Activated naive CD4-positive, alpha-beta T cell treated with anti-CD3 and anti-CD28 coated beads, Interleukin-2, amount 50 U/mL, for 24 hours (primary cell): ENCODE data around the gene ASXL2.
"Not testable (repeated sequence)": the region's sequence is repeated elsewhere in the genome, so short reads cannot be mapped to it uniquely, and the experiment has no call there.

ENCODE experiments used
- H3K27ac Mint-ChIP-seq: one replicate; pipeline ENCODE4 v1.8.0; 2021; ENCODE audit warnings: mild to moderate bottlenecking, mixed read lengths
- H3K27me3 Mint-ChIP-seq: one replicate; pipeline ENCODE4 v1.8.0; 2021; ENCODE audit warnings: mixed read lengths
- H3K36me3 Mint-ChIP-seq: one replicate; pipeline ENCODE4 v1.8.0; 2021; ENCODE audit warnings: mixed read lengths
- H3K4me1 Mint-ChIP-seq: one replicate; pipeline ENCODE4 v1.8.0; 2021; ENCODE audit warnings: mixed read lengths
- H3K4me3 Mint-ChIP-seq: one replicate; pipeline ENCODE4 v1.8.0; 2021; ENCODE audit warnings: mild to moderate bottlenecking, mixed read lengths
- H3K9me3 Mint-ChIP-seq: one replicate; pipeline ENCODE4 v1.8.0; 2021; ENCODE audit warnings: mixed read lengths

The ASXL2 gene

GRCh38 chr2:25855065-25855464 lies 23.2 kb downstream of the ASXL2 start:
- Mint-ChIP-seq H3K27me3 (no peaks in the 10 kb centered on the region), H3K4me3 (no peak overlapping the region), H3K4me1 (peaks cover 56% of the 10 kb centered on the region), H3K27ac (no peak overlapping the region), H3K9me3 (no peaks in the 10 kb centered on the region), H3K36me3 (peaks cover 2% of the 10 kb centered on the region)

GRCh38 chr2:25854613-25855012 lies 23.7 kb downstream of the ASXL2 start:
- no peak overlapping the region for H3K27ac Mint-ChIP-seq
- H3K36me3 Mint-ChIP-seq, result peaks cover 2% of the 10 kb centered on the region
- peaks cover 55% of the 10 kb centered on the region for H3K4me1 Mint-ChIP-seq
- H3K27me3 Mint-ChIP-seq, result no peaks in the 10 kb centered on the region
- no peak overlapping the region for H3K4me3 Mint-ChIP-seq
- H3K9me3 Mint-ChIP-seq, result no peaks in the 10 kb centered on the region

GRCh38 chr2:25853038-25853638 lies 25.1 kb downstream of the ASXL2 start:
- H3K27me3 Mint-ChIP-seq, result no peaks in the 10 kb centered on the region
- no peaks in the 10 kb centered on the region for H3K36me3 Mint-ChIP-seq
- peak overlapping the region; percentile 88 for H3K27ac Mint-ChIP-seq
- H3K4me1 Mint-ChIP-seq, result peaks cover 51% of the 10 kb centered on the region
- no peaks in the 10 kb centered on the region for H3K9me3 Mint-ChIP-seq
- H3K4me3 Mint-ChIP-seq, result no peak overlapping the region

- Mint-ChIP-seq H3K9me3 (no peaks in the 10 kb centered on the region), H3K36me3 (peaks cover 3% of the 10 kb centered on the region), H3K4me1 (peaks cover 52% of the 10 kb centered on the region), H3K27me3 (no peaks in the 10 kb centered on the region), H3K4me3 (peak overlapping the region; percentile 80), H3K27ac (peak overlapping the region; percentile 89)
These were observed 26.4 kb downstream of the ASXL2 start for GRCh38 chr2:25851740-25852503.

- H3K9me3 Mint-ChIP-seq, H3K27me3 Mint-ChIP-seq, H3K36me3 Mint-ChIP-seq: not testable (repeated sequence)
- Mint-ChIP-seq H3K27ac (peak overlapping the region; percentile 74), H3K4me3 (peak overlapping the region; percentile 30), H3K4me1 (peaks cover 52% of the 10 kb centered on the region)
These were observed 27.9 kb downstream of the ASXL2 start for GRCh38 chr2:25850400-25850799.

GRCh38 chr2:25849350-25849749 lies 28.9 kb downstream of the ASXL2 start:
- not testable (repeated sequence) for H3K27me3 Mint-ChIP-seq, H3K36me3 Mint-ChIP-seq, H3K9me3 Mint-ChIP-seq, H3K27ac Mint-ChIP-seq, H3K4me3 Mint-ChIP-seq
- H3K4me1 Mint-ChIP-seq, result peaks cover 44% of the 10 kb centered on the region

GRCh38 chr2:25845843-25846505 lies 32.3 kb downstream of the ASXL2 start:
- Mint-ChIP-seq H3K4me1 (peaks cover 17% of the 10 kb centered on the region), H3K9me3 (no peaks in the 10 kb centered on the region), H3K27me3 (no peaks in the 10 kb centered on the region), H3K36me3 (peaks cover 7% of the 10 kb centered on the region), H3K4me3 (no peak overlapping the region), H3K27ac (no peak overlapping the region)

GRCh38 chr2:25844089-25844488 lies 34.2 kb downstream of the ASXL2 start:
- Mint-ChIP-seq H3K4me1 (peaks cover 18% of the 10 kb centered on the region), H3K27ac (no peak overlapping the region)

GRCh38 chr2:25842155-25842554 lies 36.1 kb downstream of the ASXL2 start:
- Mint-ChIP-seq H3K9me3 (no peaks in the 10 kb centered on the region), H3K36me3 (peaks cover 5% of the 10 kb centered on the region), H3K4me3 (no peak overlapping the region), H3K4me1 (peaks cover 26% of the 10 kb centered on the region), H3K27ac (no peak overlapping the region), H3K27me3 (no peaks in the 10 kb centered on the region)

More at GRCh38 chr2:25844089-25844488, 34.2 kb downstream of the ASXL2 start:
- Mint-ChIP-seq H3K4me3 (no peak overlapping the region), H3K9me3 (no peaks in the 10 kb centered on the region), H3K36me3 (peaks cover 7% of the 10 kb centered on the region), H3K27me3 (no peaks in the 10 kb centered on the region)

- Mint-ChIP-seq H3K36me3 (peaks cover 5% of the 10 kb centered on the region), H3K9me3 (no peaks in the 10 kb centered on the region), H3K4me3 (no peak overlapping the region)
These were observed 40.0 kb downstream of the ASXL2 start for GRCh38 chr2:25838152-25838756.

GRCh38 chr2:25835906-25836305 lies 42.4 kb downstream of the ASXL2 start:
- H3K4me1 Mint-ChIP-seq, result peaks cover 60% of the 10 kb centered on the region
- H3K9me3 Mint-ChIP-seq, result peaks cover 7% of the 10 kb centered on the region
- no peaks in the 10 kb centered on the region for H3K27me3 Mint-ChIP-seq

More at GRCh38 chr2:25838152-25838756, 40.0 kb downstream of the ASXL2 start:
- H3K4me1 Mint-ChIP-seq, result peaks cover 41% of the 10 kb centered on the region
- H3K27ac Mint-ChIP-seq, result peak overlapping the region; percentile 65
- no peaks in the 10 kb centered on the region for H3K27me3 Mint-ChIP-seq

GRCh38 chr2:25833566-25833965 lies 44.7 kb downstream of the ASXL2 start:
- no peaks in the 10 kb centered on the region for H3K27me3 Mint-ChIP-seq
- no peak overlapping the region for H3K4me3 Mint-ChIP-seq
- H3K27ac Mint-ChIP-seq, result no peak overlapping the region
- peaks cover 62% of the 10 kb centered on the region for H3K4me1 Mint-ChIP-seq
- peaks cover 28% of the 10 kb centered on the region for H3K36me3 Mint-ChIP-seq
- H3K9me3 Mint-ChIP-seq, result peaks cover 7% of the 10 kb centered on the region

More at GRCh38 chr2:25835906-25836305, 42.4 kb downstream of the ASXL2 start:
- no peak overlapping the region for H3K4me3 Mint-ChIP-seq
- no peak overlapping the region for H3K27ac Mint-ChIP-seq
- peaks cover 18% of the 10 kb centered on the region for H3K36me3 Mint-ChIP-seq

GRCh38 chr2:25832897-25833296 lies 45.4 kb downstream of the ASXL2 start:
- Mint-ChIP-seq H3K4me3 (peak overlapping the region; percentile 34), H3K27ac (peak overlapping the region; percentile 96), H3K9me3 (peaks cover 7% of the 10 kb centered on the region), H3K27me3 (no peaks in the 10 kb centered on the region), H3K4me1 (peaks cover 58% of the 10 kb centered on the region), H3K36me3 (peaks cover 28% of the 10 kb centered on the region)

- peaks cover 7% of the 10 kb centered on the region for H3K9me3 Mint-ChIP-seq
- no peaks in the 10 kb centered on the region for H3K27me3 Mint-ChIP-seq
- H3K4me1 Mint-ChIP-seq, result peaks cover 58% of the 10 kb centered on the region
- peak overlapping the region; percentile 96 for H3K27ac Mint-ChIP-seq
- H3K4me3 Mint-ChIP-seq, result peak overlapping the region; percentile 66
- H3K36me3 Mint-ChIP-seq, result peaks cover 28% of the 10 kb centered on the region
These were observed 46.4 kb downstream of the ASXL2 start for GRCh38 chr2:25831746-25832449.

- Mint-ChIP-seq H3K36me3 (peaks cover 25% of the 10 kb centered on the region), H3K27ac (no peak overlapping the region)
These were observed 48.5 kb downstream of the ASXL2 start for GRCh38 chr2:25829828-25830227.

More at GRCh38 chr2:25829828-25830227, 48.5 kb downstream of the ASXL2 start:
- H3K4me1 Mint-ChIP-seq, result peaks cover 64% of the 10 kb centered on the region
- no peak overlapping the region for H3K4me3 Mint-ChIP-seq
- no peaks in the 10 kb centered on the region for H3K27me3 Mint-ChIP-seq
- H3K9me3 Mint-ChIP-seq, result peaks cover 7% of the 10 kb centered on the region
